HepG2 (cell line): ENCODE results near the gene EFS. TPM values are rescaled to one million over a fixed set of nuclear protein-coding genes. Genes with fewer than 3 reads are reported as not detected.

Experiments
- EP300 ChIP-seq, 3 experiments: sonication (generic) in 1 of 3; formaldehyde crosslinking in 1 of 3; IDR thresholded peaks; 2 replicates each; pipeline versions ENCODE4 v1.5.1 to v1.6.1; 2011 to 2020; ENCODE audit warnings: low read depth in 2 of 3, low read length in 2 of 3, borderline replicate concordance in 1 of 3, improper control_type of control experiment in 1 of 3, mild to moderate bottlenecking in 1 of 3, missing genetic modification reagents in 1 of 3, moderate library complexity in 1 of 3
- MYPOP ChIP-seq: sonication (generic); formaldehyde crosslinking; IDR thresholded peaks from 2 replicates; pipeline ENCODE4 v1.8.1; 2023; ENCODE audit warnings: mild to moderate bottlenecking, moderate library complexity, missing genetic modification reagents
- NFKB2 ChIP-seq: sonication (generic); formaldehyde crosslinking; IDR thresholded peaks from 2 replicates; pipeline ENCODE4 v1.4.0; 2020; ENCODE audit warnings: missing genetic modification reagents, borderline replicate concordance
- PAF1 ChIP-seq: IDR thresholded peaks from 2 replicates; pipeline ENCODE4 v1.6.1; 2016; ENCODE audit warnings: missing genetic modification reagents, missing compliant biosample characterization
- RNF219 ChIP-seq: sonication (generic); formaldehyde crosslinking; IDR thresholded peaks from 2 replicates; pipeline ENCODE4 v1.5.0; 2020; ENCODE audit warnings: mild to moderate bottlenecking, missing genetic modification reagents
- ZHX1 ChIP-seq: sonication (generic); formaldehyde crosslinking; IDR thresholded peaks from 2 replicates; pipeline ENCODE4 v1.8.1; 2022; ENCODE audit warnings: low read depth, mild to moderate bottlenecking, missing genetic modification reagents
- polyA plus RNA-seq, 8 experiments: library from polyadenylated mRNA; depleted of rRNA in 3 of 8; stranded (reverse) in 7 of 8; unstranded in 1 of 8; fragments of >200 nt; fragmentation: Illumina TruSeq in 4 of 8; extraction: Trizol in 4 of 8; gene quantifications; 2 replicates each; pipeline versions ENCODE4 v1.2.1 to v1.2.3, GENCODE V29; 2011 to 2016; ENCODE audit warnings: low read depth in 4 of 8, missing spikeins in 1 of 8, mixed read lengths in 1 of 8; ENCODE audit not compliant: insufficient read depth in 1 of 8
- total RNA-seq, 5 experiments: library from RNA; depleted of rRNA; stranded (reverse); fragments of >200 nt; fragmentation: Illumina TruSeq; extraction: Trizol; gene quantifications; 2 replicates each; pipeline ENCODE4 v1.2.3, GENCODE V29; 2016; ENCODE audit warnings: low read depth in 1 of 5

Gene EFS
- total and polyA plus RNA-seq, 2 of the 13 experiments (the other 11 are each of a cell fraction or from before 2014, with no cell fraction given), result not detected

- TF ChIP-seq MYPOP (CRISPR knock-in tag) (no peak), RNF219 (CRISPR knock-in tag) (no peak), ZHX1 (no peak), NFKB2 (peak; percentile 72; the same call in 1 of the 2 replicates), PAF1 (CRISPR knock-in tag) (no peak), EP300 (IDR thresholded peaks at IDR 0.05; ENCODE audit: low read depth in 2 of 2, low read length in 2 of 2) (no peak), EP300 (CRISPR knock-in tag; IDR thresholded peaks at IDR 0.05; ENCODE audit: borderline replicate concordance) (no peak)
Measured at GRCh38 chr14:23379366-23380196, 14.6 kb upstream of the EFS start (continued).
